ENCODE data around the gene LLGL2. TPM values are rescaled to one million over a fixed set of nuclear protein-coding genes. Genes with fewer than 3 reads are reported as not detected.

Gene LLGL2
- total RNA-seq, 2 donors from 2014 or later = 43.0 to 65.3 TPM

GRCh38 chr17:75478508-75478907, 47.0 kb upstream of the LLGL2 start:
- intact Hi-C loops (cut with DNase I) = no loop called here
- no peak for TF ChIP-seq POLR2AphosphoS5 (IDR thresholded peaks at IDR 0.05)
- TF ChIP-seq POLR2A (IDR thresholded peaks at IDR 0.05) = no peak
- TF ChIP-seq CTCF (IDR thresholded peaks at IDR 0.05) = no peak
- Histone ChIP-seq H3K4me1 (replicated peaks) (no peaks in the 10 kb centered on the region), H3K27ac (no peak overlapping the region), H3K27me3 (replicated peaks; ENCODE audit: insufficient read depth) (no peaks in the 10 kb centered on the region), H3K4me3 (no peak overlapping the region), H3K9me3 (no peaks in the 10 kb centered on the region), H3K36me3 (no peaks in the 10 kb centered on the region)
- DNase-seq (ENCODE audit: low spot score) = no peak
- 47% methylated on average over 7 of the region's 7 CpGs for WGBS

GRCh38 chr17:75480281-75480680, 45.2 kb upstream of the LLGL2 start:
- no peak for DNase-seq (ENCODE audit: low spot score)
- H3K27ac ChIP-seq = no peak overlapping the region
- no peaks in the 10 kb centered on the region for H3K9me3 ChIP-seq
- TF ChIP-seq CTCF (IDR thresholded peaks at IDR 0.05) = no peak
- no peak for TF ChIP-seq POLR2A (IDR thresholded peaks at IDR 0.05)
- no peak for TF ChIP-seq POLR2AphosphoS5 (IDR thresholded peaks at IDR 0.05)
- H3K27me3 ChIP-seq (replicated peaks; ENCODE audit: insufficient read depth) = no peaks in the 10 kb centered on the region
- H3K4me1 ChIP-seq (replicated peaks) = no peaks in the 10 kb centered on the region
- intact Hi-C loops (cut with DNase I) = no loop called here
- H3K4me3 ChIP-seq = no peak overlapping the region
- WGBS = 91% methylated on average over 6 of the region's 6 CpGs
- no peaks in the 10 kb centered on the region for H3K36me3 ChIP-seq

- Histone ChIP-seq H3K27ac (no peak overlapping the region), H3K4me3 (no peak overlapping the region), H3K9me3 (no peaks in the 10 kb centered on the region), H3K4me1 (replicated peaks) (no peaks in the 10 kb centered on the region), H3K36me3 (no peaks in the 10 kb centered on the region), H3K27me3 (replicated peaks; ENCODE audit: insufficient read depth) (no peaks in the 10 kb centered on the region)
- TF ChIP-seq POLR2AphosphoS5 (IDR thresholded peaks at IDR 0.05) (no peak), CTCF (IDR thresholded peaks at IDR 0.05) (no peak), POLR2A (IDR thresholded peaks at IDR 0.05) (no peak)
- intact Hi-C loops (cut with DNase I) = no loop called here
- no peak for DNase-seq (ENCODE audit: low spot score)
- 68% methylated on average over 13 of the region's 13 CpGs for WGBS
Observed at GRCh38 chr17:75481194-75482068, 44.1 kb upstream of the LLGL2 start.

- H3K4me1 ChIP-seq (replicated peaks) = no peaks in the 10 kb centered on the region
Observed at GRCh38 chr17:75482098-75482942, 43.2 kb upstream of the LLGL2 start.

More at GRCh38 chr17:75482098-75482942, 43.2 kb upstream of the LLGL2 start:
- DNase-seq (ENCODE audit: low spot score) = no peak
- Histone ChIP-seq H3K27ac (no peak overlapping the region), H3K36me3 (no peaks in the 10 kb centered on the region), H3K27me3 (replicated peaks; ENCODE audit: insufficient read depth) (no peaks in the 10 kb centered on the region), H3K9me3 (no peaks in the 10 kb centered on the region), H3K4me3 (no peak overlapping the region)
- 85% methylated on average over 16 of the region's 16 CpGs for WGBS
- TF ChIP-seq POLR2A (IDR thresholded peaks at IDR 0.05) (no peak), CTCF (IDR thresholded peaks at IDR 0.05) (no peak), POLR2AphosphoS5 (IDR thresholded peaks at IDR 0.05) (no peak)
- intact Hi-C loops (cut with DNase I) = no loop called here
